K562 (cell line): ENCODE results near the gene GCK.

ENCODE experiments used
- CEBPB ChIP-seq: fragments of 450-650 bp; IDR thresholded peaks from 2 replicates; pipeline ENCODE4 v1.6.1; 2016; ENCODE audit warnings: missing genetic modification characterization, missing compliant biosample characterization
- CREB3L1 ChIP-seq: fragments of 450-650 bp; IDR thresholded peaks from 2 replicates; pipeline ENCODE4 v1.6.1; 2014; ENCODE audit warnings: low read depth, mild to moderate bottlenecking, moderate library complexity, borderline replicate concordance
- CTCF ChIP-seq, 3 experiments: IDR thresholded peaks in 2 of 3; conservative IDR thresholded peaks in 1 of 3; 2 replicates each; pipeline ENCODE4 v1.5.1; 2011 to 2012; ENCODE audit warnings: low read length in 3 of 3, mild to moderate bottlenecking in 3 of 3, control low read depth in 2 of 3, improper control_type of control experiment in 1 of 3, inconsistent platforms in 1 of 3, low read depth in 1 of 3, mixed read lengths in 1 of 3, moderate library complexity in 1 of 3; ENCODE audit not compliant: insufficient read depth in 2 of 3
- DPF2 ChIP-seq: fragments of 450-650 bp; IDR thresholded peaks from 2 replicates; pipeline ENCODE4 v1.6.1; 2016
- EP300 ChIP-seq: IDR thresholded peaks from 2 replicates; pipeline ENCODE4 v1.6.1; 2012; ENCODE audit warnings: low read length, improper control_type of control experiment
- IRF1 ChIP-seq: sonication (generic); formaldehyde crosslinking; IDR thresholded peaks from 2 replicates; pipeline ENCODE4 v1.8.0; 2022; ENCODE audit warnings: missing genetic modification reagents, mild to moderate bottlenecking, borderline replicate concordance
- KLF13 ChIP-seq: fragments of 450-650 bp; IDR thresholded peaks from 2 replicates; pipeline ENCODE4 v1.6.1; 2016; ENCODE audit warnings: missing genetic modification characterization, low read depth, mild to moderate bottlenecking, missing compliant biosample characterization, moderate library complexity, borderline replicate concordance
- NFE2 ChIP-seq: IDR thresholded peaks from 2 replicates; pipeline ENCODE4 v1.6.1; 2014; ENCODE audit warnings: antibody characterized with exemption, low read depth
- TFAP4 ChIP-seq: sonication (generic); formaldehyde crosslinking; IDR thresholded peaks from 2 replicates; pipeline ENCODE4 v1.8.0; 2022; ENCODE audit warnings: missing genetic modification reagents, mild to moderate bottlenecking, moderate library complexity, borderline replicate concordance

GRCh38 chr7:44237696-44238095 lies 48.5 kb upstream of the GCK start:
- TF ChIP-seq CTCF (IDR thresholded peaks at IDR 0.05 in 2 of 3, conservative IDR thresholded peaks at IDR 0.05 in 1 of 3; ENCODE audit: insufficient read depth in 2 of 3, low read depth in 1 of 3, low read length in 3 of 3) = no peak
- TF ChIP-seq EP300 = no peak
- TF ChIP-seq CEBPB (tag) = no peak
- TF ChIP-seq KLF13 (tag) = no peak
- no peak for TF ChIP-seq DPF2
- TF ChIP-seq CREB3L1 = no peak
- no peak for TF ChIP-seq NFE2
- no peak for TF ChIP-seq IRF1 (CRISPR knock-in tag)
- no peak for TF ChIP-seq TFAP4 (CRISPR knock-in tag)
